ENCODE data around the gene SSPN. TPM values are rescaled to one million over a fixed set of nuclear protein-coding genes. Genes with fewer than 3 reads are reported as not detected.

The SSPN gene
- total RNA-seq, 1 donor from 2014 or later, result 0.84 TPM

DNA sequence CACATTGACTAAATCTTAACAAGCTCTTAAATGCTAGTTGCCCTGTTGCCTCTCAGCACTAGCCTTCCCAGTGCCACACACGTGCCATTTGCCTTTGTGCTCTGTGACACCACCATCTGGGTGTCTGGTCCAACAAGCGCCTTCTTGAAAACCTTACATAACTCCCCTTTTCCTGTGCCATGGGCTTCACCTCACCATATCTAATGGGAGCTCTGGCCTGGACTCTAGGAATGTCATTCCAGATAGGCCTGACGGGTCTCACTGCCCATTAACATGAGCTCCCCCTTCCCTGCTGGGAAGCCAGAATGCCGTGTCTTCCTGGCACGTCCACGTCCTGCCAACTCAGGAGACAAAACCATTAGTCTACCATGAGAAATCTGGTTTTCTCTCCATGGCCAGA lies 24.4 kb downstream of the SSPN start:
- Histone ChIP-seq H3K79me2 (ENCODE audit: low read depth) (no peaks in the 10 kb centered on the region), H3K4me2 (no peak overlapping the region), H3K27me3 (peaks cover 21% of the 10 kb centered on the region), H3K27ac (no peak overlapping the region), H2AFZ (replicated peaks) (no peak overlapping the region), H3F3A (ENCODE audit: low read depth) (no peaks in the 10 kb centered on the region), H3K36me3 (no peaks in the 10 kb centered on the region), H3K4me3 (no peak overlapping the region), H3K9me3 (ENCODE audit: low read depth) (no peaks in the 10 kb centered on the region), H3K4me1 (no peaks in the 10 kb centered on the region), H4K20me1 (ENCODE audit: low read depth) (no peaks in the 10 kb centered on the region), H3K9ac (no peak overlapping the region)
- Mint-ChIP-seq H3K9me3 (no peaks in the 10 kb centered on the region), H3K36me3 (no peaks in the 10 kb centered on the region), H3K4me1 (no peaks in the 10 kb centered on the region), H3K27ac (no peak overlapping the region), H3K27me3 (ENCODE audit: insufficient read depth, low read depth) (no peaks in the 10 kb centered on the region), H3K4me3 (no peak overlapping the region)
- TF ChIP-seq EZH2 (IDR thresholded peaks at IDR 0.05), result no peak
- TF ChIP-seq, protein P1, sequence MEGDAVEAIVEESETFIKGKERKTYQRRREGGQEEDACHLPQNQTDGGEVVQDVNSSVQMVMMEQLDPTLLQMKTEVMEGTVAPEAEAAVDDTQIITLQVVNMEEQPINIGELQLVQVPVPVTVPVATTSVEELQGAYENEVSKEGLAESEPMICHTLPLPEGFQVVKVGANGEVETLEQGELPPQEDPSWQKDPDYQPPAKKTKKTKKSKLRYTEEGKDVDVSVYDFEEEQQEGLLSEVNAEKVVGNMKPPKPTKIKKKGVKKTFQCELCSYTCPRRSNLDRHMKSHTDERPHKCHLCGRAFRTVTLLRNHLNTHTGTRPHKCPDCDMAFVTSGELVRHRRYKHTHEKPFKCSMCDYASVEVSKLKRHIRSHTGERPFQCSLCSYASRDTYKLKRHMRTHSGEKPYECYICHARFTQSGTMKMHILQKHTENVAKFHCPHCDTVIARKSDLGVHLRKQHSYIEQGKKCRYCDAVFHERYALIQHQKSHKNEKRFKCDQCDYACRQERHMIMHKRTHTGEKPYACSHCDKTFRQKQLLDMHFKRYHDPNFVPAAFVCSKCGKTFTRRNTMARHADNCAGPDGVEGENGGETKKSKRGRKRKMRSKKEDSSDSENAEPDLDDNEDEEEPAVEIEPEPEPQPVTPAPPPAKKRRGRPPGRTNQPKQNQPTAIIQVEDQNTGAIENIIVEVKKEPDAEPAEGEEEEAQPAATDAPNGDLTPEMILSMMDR (IDR thresholded peaks at IDR 0.05), result no peak
- no peak for TF ChIP-seq EZH2phosphoT487 (IDR thresholded peaks at IDR 0.05)
- DNase-seq (ENCODE audit: low spot score), result no peak

- no peaks in the 10 kb centered on the region for H3K9me3 Mint-ChIP-seq
- H3K4me2 ChIP-seq, result no peak overlapping the region
- H4K20me1 ChIP-seq (ENCODE audit: low read depth), result no peaks in the 10 kb centered on the region
- H3K9ac ChIP-seq, result no peak overlapping the region
- H3K9me3 ChIP-seq (ENCODE audit: low read depth), result no peaks in the 10 kb centered on the region
- no peak overlapping the region for H3K4me3 Mint-ChIP-seq
- no peaks in the 10 kb centered on the region for H3K4me1 ChIP-seq
- H3K27me3 Mint-ChIP-seq (ENCODE audit: insufficient read depth, low read depth), result peaks cover 16% of the 10 kb centered on the region
- no peak overlapping the region for H3K4me3 ChIP-seq
- TF ChIP-seq, protein P1 (IDR thresholded peaks at IDR 0.05), result no peak
- TF ChIP-seq EZH2 (IDR thresholded peaks at IDR 0.05) (no peak), EZH2phosphoT487 (IDR thresholded peaks at IDR 0.05) (no peak)
- H3K27me3 ChIP-seq, result peaks cover 67% of the 10 kb centered on the region
- H3K27ac Mint-ChIP-seq, result no peak overlapping the region
- no peaks in the 10 kb centered on the region for H3K79me2 ChIP-seq (ENCODE audit: low read depth)
- H3K36me3 Mint-ChIP-seq, result no peaks in the 10 kb centered on the region
- no peak overlapping the region for H3K27ac ChIP-seq
- no peak for DNase-seq (ENCODE audit: low spot score)
- peaks cover 6% of the 10 kb centered on the region for H3F3A ChIP-seq (ENCODE audit: low read depth)
- no peak overlapping the region for H2AFZ ChIP-seq (replicated peaks)
- peaks cover 8% of the 10 kb centered on the region for H3K4me1 Mint-ChIP-seq
- no peaks in the 10 kb centered on the region for H3K36me3 ChIP-seq
Observed at GRCh38 chr12:26224657-26225056, 29.3 kb downstream of the SSPN start.

- no peaks in the 10 kb centered on the region for H3K9me3 Mint-ChIP-seq
- Histone ChIP-seq H4K20me1 (ENCODE audit: low read depth) (no peaks in the 10 kb centered on the region), H3F3A (ENCODE audit: low read depth) (peaks cover 6% of the 10 kb centered on the region), H3K4me1 (no peaks in the 10 kb centered on the region), H3K4me2 (peak overlapping the region; percentile 87), H3K36me3 (no peaks in the 10 kb centered on the region), H3K27me3 (peaks cover 67% of the 10 kb centered on the region), H3K4me3 (peak overlapping the region; percentile 48), H3K9ac (no peak overlapping the region), H3K79me2 (ENCODE audit: low read depth) (no peaks in the 10 kb centered on the region), H3K9me3 (ENCODE audit: low read depth) (no peaks in the 10 kb centered on the region), H3K27ac (no peak overlapping the region), H2AFZ (replicated peaks) (peak overlapping the region; percentile 18)
- no peak overlapping the region for H3K27ac Mint-ChIP-seq
- H3K4me1 Mint-ChIP-seq, result peaks cover 11% of the 10 kb centered on the region
- peaks cover 16% of the 10 kb centered on the region for H3K27me3 Mint-ChIP-seq (ENCODE audit: insufficient read depth, low read depth)
- TF ChIP-seq EZH2 (IDR thresholded peaks at IDR 0.05) (no peak), EZH2phosphoT487 (IDR thresholded peaks at IDR 0.05) (no peak)
- TF ChIP-seq, protein P1 (IDR thresholded peaks at IDR 0.05), result no peak
- peak; percentile 6 for DNase-seq (ENCODE audit: low spot score)
- no peaks in the 10 kb centered on the region for H3K36me3 Mint-ChIP-seq
- H3K4me3 Mint-ChIP-seq, result peak overlapping the region; percentile 82
Observed at GRCh38 chr12:26226122-26226521, 30.7 kb downstream of the SSPN start.
